ENCODE measurements around the gene SLC2A14.
"Not testable (repeated sequence)": the region's sequence is repeated elsewhere in the genome, so short reads cannot be mapped to it uniquely, and the experiment has no call there.

The SLC2A14 gene

GRCh38 chr12:7877420-7877819 lies 4.7 kb upstream of the SLC2A14 start:
- no peak for DNase-seq (ENCODE audit: low read depth)
- H3K4me3 ChIP-seq (ENCODE audit: low read length), result no peak overlapping the region
- no peak for TF ChIP-seq CTCF (conservative IDR thresholded peaks at IDR 0.05; ENCODE audit: low read depth, low read length)

DNA sequence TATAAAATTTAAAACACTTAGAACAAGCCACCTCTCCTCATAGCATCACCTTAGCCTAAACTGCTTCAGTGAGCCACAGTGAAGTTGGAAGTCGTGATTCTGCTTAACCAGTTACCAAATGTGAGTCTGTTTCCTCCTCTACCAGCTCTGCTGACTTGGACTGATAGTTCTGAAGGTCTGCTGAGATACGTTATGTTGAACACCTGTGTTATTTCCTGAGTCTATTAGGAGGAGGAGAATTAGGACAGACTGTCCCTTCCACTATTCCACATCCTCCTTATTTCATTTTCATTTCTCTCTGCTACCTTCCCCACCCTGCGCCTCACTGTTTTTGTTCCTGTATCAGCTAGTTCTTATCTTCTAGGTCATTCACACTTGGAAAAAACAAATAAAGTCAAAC lies 2.4 kb downstream of the SLC2A14 start:
- TF ChIP-seq CTCF (conservative IDR thresholded peaks at IDR 0.05; ENCODE audit: low read depth, low read length), result no peak
- no peak for DNase-seq (ENCODE audit: low read depth)
- H3K4me3 ChIP-seq (ENCODE audit: low read length), result no peak overlapping the region

- H3K4me3 ChIP-seq (ENCODE audit: low read length), result no peak overlapping the region
- no peak for DNase-seq (ENCODE audit: low read depth)
- no peak for TF ChIP-seq CTCF (conservative IDR thresholded peaks at IDR 0.05; ENCODE audit: low read depth, low read length)
These were observed 3.6 kb downstream of the SLC2A14 start for GRCh38 chr12:7869137-7869536.

GRCh38 chr12:7868391-7868790 lies 4.3 kb downstream of the SLC2A14 start:
- H3K4me3 ChIP-seq (ENCODE audit: low read length), result no peak overlapping the region
- TF ChIP-seq CTCF (conservative IDR thresholded peaks at IDR 0.05; ENCODE audit: low read depth, low read length), result no peak
- DNase-seq (ENCODE audit: low read depth), result no peak

- TF ChIP-seq CTCF (conservative IDR thresholded peaks at IDR 0.05; ENCODE audit: low read depth, low read length), result no peak
- no peak for DNase-seq (ENCODE audit: low read depth)
- H3K4me3 ChIP-seq (ENCODE audit: low read length), result no peak overlapping the region
These were observed 8.0 kb downstream of the SLC2A14 start for GRCh38 chr12:7864601-7865150.

GRCh38 chr12:7862814-7863348 lies 9.8 kb downstream of the SLC2A14 start:
- not testable (repeated sequence) for H3K4me3 ChIP-seq (ENCODE audit: low read length); DNase-seq (ENCODE audit: low read depth)

DNA sequence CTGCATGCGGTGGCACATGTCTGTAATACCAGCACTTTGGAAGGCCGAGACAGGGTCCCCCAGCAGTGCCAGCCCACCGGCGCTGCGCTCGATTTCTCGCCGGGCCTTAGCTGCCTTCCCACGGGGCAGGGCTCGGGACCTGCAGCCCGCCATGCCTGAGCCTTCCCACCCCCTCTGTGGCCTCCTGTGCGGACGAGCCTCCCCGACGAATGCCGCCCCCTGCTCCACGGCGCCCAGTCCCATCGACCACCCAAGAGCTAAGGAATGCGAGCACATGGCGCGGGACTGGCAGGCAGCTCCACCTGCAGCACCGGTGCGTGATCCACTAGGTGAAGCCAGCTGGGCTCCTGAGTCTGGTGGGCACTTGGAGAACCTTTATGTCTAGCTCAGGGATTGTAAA lies 10.4 kb downstream of the SLC2A14 start:
- H3K4me3 ChIP-seq (ENCODE audit: low read length); DNase-seq (ENCODE audit: low read depth): not testable (repeated sequence)

GRCh38 chr12:7859552-7859951 lies 13.2 kb downstream of the SLC2A14 start:
- DNase-seq (ENCODE audit: low read depth), result no peak
- no peak overlapping the region for H3K4me3 ChIP-seq (ENCODE audit: low read length)

More at GRCh38 chr12:7859552-7859951, 13.2 kb downstream of the SLC2A14 start:
- TF ChIP-seq CTCF (conservative IDR thresholded peaks at IDR 0.05; ENCODE audit: low read depth, low read length), result no peak
